ENCODE data around the gene SUPT4H1.

Gene SUPT4H1

DNA sequence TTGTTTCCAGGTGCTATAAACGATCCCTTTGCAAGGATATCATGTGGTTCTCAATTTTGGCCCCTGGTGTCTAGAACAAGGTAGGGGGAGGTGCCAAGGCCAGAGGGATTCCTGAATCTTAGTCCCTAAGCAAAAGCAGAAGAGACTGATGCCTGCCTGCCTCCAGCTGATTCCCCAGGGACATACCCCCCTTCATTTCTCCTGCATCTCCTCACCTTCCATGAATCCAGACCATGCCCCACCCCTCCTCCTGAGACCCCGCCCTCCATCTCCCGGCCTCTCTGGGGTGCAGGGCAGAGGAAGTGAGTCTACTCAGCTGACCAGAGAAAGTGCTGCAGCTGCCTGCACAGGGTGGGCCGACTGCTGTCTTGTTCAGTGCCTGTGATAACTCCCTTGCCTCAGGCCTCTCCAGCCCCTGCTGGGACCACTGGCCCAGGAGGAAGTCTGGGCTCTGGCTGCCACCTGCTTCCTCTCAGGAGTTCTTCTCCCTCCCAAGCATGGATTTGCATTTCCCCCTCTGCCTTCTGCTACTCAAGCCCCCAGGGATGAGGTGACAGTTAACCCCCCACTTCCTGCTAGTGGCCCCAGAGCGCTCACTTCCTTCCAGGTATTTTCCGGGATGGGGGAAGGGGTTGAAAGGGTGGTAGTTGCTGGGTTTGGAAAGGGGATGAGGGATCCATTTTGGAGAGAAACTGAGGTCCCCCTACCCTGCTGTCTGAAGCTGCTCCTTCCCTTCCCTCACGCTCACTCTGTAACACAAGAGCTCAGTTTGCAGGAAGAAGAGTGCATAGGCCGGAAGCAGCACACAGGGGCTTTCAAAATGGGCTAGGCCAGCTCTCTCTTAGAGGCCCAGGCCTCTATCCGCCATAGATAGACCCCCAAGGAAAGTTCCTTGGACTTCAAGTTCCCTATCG, 12.9 kb downstream of the SUPT4H1 start:
- DNase-seq: peak; percentile 55

- DNase-seq: no peak
These were observed 13.6 kb downstream of the SUPT4H1 start for GRCh38 chr17:58338454-58338840.

DNA sequence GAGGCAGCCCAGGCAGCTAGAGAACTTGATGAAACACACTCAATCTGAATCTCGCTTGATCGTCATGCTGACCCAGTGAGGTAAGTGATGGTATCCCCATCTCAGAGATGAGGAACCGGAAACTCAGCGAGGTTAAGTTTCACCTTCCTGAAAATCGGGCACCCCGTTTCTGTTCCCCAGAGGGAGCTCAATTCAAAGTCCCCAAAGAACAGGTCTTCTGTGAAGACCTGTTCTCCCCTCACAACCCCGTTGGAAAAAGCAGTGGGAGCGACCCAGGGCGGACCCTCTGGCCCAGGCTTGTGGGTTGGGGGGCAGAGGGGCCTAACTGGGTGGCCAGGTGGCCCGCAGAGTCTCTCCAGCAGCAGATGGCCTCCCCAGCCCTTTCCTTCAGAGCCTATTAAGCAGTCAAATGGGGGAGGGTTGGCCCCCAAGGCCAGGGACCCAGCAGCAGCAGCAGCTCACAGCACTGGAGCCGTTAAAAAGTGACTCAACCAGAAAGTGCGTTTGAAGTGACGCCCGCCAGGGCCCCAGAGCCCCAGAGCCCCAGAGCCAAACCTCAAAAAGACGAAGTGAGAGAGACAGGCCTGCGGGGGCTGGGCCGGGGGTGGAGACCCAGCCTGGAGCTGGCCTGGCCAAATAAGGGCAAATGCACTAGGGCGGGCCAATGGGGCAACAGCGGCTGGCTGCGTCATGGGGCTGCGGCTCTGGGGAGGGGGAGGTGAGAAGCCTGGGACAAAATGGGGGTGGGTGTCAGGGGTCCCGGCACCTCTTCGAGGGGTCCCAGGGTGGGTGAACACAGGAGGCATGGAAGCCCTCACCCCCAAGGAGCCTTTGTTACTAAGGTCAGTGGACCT, 14.2 kb downstream of the SUPT4H1 start:
- DNase-seq: peak; percentile 94

GRCh38 chr17:58337210-58337599, 14.8 kb downstream of the SUPT4H1 start:
- peak; percentile 45 for DNase-seq

DNA sequence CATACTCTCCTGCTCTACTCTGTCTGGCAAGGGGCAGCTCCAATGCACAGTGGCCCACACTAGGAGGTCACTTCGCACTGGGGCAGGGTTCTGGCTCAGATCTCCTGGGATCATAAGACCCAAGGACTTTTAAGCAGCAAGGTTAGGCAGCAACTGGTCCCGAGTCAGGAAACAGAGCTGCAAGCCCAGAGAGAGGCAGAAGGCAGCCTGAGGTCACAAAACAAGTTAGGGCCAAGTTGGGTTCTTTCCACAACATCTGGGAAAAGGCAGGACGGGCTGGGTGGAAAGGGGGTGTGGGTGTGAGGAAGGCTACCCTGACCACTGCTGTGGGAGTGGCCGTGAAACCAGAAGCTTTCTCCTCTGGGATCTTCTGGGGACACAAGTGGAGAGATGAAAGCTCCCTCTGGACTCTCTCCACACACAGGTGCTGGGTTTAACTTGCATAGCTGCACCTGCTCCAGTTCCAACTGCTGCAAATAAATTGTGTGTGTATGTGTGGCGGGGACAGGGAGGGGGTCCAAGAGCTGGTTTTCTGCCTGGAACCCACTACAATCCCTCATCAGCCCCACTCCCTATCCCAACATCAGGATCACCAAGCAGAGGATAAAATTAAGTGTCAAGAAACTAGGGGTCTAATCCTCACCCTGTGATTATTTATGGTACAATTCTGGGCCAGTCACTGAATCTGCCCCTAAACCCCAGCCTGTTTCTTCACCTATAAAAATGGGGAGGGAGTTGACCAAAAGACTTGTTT, 15.4 kb downstream of the SUPT4H1 start:
- DNase-seq: no peak

DNA sequence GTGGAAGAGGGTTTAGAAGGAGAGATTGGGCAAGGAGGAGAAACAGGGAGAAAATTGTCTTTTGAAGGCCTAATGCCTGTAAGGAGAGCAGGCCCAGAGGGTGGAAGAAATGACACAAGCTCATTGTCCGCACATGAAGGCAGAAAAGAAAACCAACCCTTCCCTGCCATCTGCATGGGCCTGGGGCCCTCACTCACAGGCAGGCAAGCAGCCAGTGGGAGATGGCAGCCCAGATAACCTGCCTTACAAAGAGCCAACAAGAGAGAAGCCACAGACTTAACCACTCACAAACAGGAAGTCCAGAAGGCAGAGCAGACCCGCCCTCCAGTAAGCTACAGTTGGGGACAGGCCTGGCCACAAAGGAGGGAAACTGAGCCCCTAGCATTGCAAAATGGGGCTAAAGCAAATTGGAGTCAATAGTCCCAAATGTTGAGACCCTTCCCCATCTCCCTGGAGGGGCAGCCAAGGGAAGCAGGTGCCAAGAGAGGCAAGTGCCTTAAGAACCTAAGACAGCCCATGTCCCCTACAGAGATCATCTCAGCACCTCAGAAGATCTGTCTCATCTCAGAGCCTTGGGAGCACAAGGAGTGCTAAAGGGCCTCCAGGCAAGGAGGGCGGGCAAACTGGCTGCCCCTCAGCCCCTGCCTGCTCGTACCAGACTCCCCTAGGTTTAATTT, 16.1 kb downstream of the SUPT4H1 start:
- DNase-seq: peak; percentile 65

DNA sequence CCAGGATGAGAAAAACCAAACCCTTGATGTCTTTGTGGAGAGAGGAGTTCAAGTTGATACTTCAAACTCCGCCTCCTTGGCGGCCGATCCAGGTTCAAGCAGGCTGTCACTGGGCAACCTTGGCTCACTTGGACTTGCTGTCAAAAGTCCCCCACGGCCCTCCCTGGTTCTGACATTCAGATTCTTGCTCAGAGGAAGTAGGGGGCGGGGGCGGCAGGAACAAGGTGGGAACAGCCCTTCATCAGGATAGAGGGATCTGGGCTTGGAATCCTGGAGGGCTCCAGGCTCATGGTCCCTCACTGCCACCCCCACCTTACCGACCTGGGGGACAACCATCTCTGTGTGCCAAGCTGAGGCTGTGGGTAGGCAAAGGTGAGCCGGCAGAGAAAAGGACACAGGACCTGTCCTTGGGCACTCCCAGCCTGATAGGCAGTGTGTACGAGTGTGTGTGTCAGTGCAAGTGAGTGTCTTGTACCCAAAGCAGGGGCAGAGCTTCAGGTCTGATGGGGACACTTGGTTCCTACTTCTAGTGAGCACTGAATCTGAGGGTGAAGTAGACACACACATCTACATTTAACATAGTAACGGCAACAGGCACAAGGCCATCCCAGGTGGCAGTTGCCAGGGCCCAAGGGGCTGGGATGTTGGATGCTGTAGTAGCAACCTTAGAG, 16.8 kb downstream of the SUPT4H1 start:
- DNase-seq: peak; percentile 39

DNA sequence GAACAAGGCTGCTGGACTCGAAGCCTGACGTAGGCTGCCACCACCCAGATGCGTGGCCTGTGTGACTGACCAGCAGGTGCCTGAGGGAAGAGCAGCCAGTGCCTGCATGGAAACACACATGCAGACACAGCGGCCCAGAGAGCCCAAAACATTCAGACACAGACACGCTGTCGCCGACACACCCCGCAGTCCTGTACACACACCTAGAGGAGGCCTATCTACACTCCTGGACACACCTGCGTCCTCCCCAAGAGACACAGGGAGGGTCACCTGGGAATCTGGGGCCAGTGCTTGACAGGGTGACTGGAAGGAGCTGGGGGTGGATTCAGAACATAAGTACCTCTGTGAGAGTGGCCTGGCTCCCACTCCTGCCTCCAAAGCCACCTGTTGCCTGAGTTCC, 17.3 kb downstream of the SUPT4H1 start:
- DNase-seq: no peak

DNA sequence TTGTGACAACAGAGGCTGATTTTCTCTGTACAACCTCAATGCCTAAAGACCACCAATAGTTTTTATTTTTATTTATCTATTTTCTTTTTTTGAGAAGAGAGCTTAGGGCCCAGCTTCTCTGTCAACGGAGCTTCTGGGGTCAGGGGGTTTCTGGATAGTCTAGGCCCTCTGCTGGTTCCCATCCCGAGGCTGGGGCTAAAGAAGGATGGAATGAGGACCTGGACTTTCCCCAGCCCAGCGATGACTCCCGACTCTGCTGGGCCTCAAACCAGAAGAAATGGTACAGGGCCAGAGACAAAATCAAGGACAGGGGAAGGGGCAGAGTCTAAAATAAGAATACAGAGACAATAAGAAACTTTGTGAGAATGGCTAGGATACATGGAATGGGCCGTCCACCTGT, 17.7 kb downstream of the SUPT4H1 start:
- no peak for DNase-seq

- DNase-seq: no peak
These were observed 18.2 kb downstream of the SUPT4H1 start for GRCh38 chr17:58333736-58334207.

- peak; percentile 60 for DNase-seq
These were observed 18.9 kb downstream of the SUPT4H1 start for GRCh38 chr17:58332778-58333735.

GRCh38 chr17:58331815-58332777, 19.9 kb downstream of the SUPT4H1 start:
- peak; percentile 91 for DNase-seq

- DNase-seq: peak; percentile 82
These were observed 20.8 kb downstream of the SUPT4H1 start for GRCh38 chr17:58330997-58331814.

- DNase-seq: peak; percentile 39
These were observed 21.4 kb downstream of the SUPT4H1 start for GRCh38 chr17:58330538-58330996.

- DNase-seq: peak; percentile 52
These were observed 22.0 kb downstream of the SUPT4H1 start for GRCh38 chr17:58329810-58330537.

GRCh38 chr17:58329035-58329809, 22.8 kb downstream of the SUPT4H1 start:
- peak; percentile 83 for DNase-seq
